GM19099 (cell line): ENCODE data around the gene CBLB.

Experiments
- POLR2A ChIP-seq: IDR thresholded peaks from 3 replicates; pipeline ENCODE4 v1.6.1; 2011; ENCODE audit warnings: low read depth; ENCODE audit not compliant: insufficient read length; ENCODE audit errors: extremely low read depth

Gene CBLB

GRCh38 chr3:105772635-105773034 lies 96.2 kb downstream of the CBLB start:
- no peak for TF ChIP-seq POLR2A

GRCh38 chr3:105771392-105771791 lies 97.4 kb downstream of the CBLB start:
- no peak for TF ChIP-seq POLR2A

GRCh38 chr3:105770410-105770809 lies 98.4 kb downstream of the CBLB start:
- no peak for TF ChIP-seq POLR2A

- TF ChIP-seq POLR2A: no peak
These were observed 101.0 kb downstream of the CBLB start for GRCh38 chr3:105767776-105768175.

- no peak for TF ChIP-seq POLR2A
These were observed 101.6 kb downstream of the CBLB start for GRCh38 chr3:105767216-105767615.

- no peak for TF ChIP-seq POLR2A
These were observed 103.5 kb downstream of the CBLB start for GRCh38 chr3:105765308-105765639.

GRCh38 chr3:105764378-105765307 lies 104.2 kb downstream of the CBLB start:
- TF ChIP-seq POLR2A: no peak

- TF ChIP-seq POLR2A: no peak
These were observed 105.2 kb downstream of the CBLB start for GRCh38 chr3:105763659-105764036.

GRCh38 chr3:105762749-105763658 lies 105.8 kb downstream of the CBLB start:
- no peak for TF ChIP-seq POLR2A

- TF ChIP-seq POLR2A: no peak
These were observed 109.3 kb downstream of the CBLB start for GRCh38 chr3:105759442-105760078.

GRCh38 chr3:105758451-105758850 lies 110.4 kb downstream of the CBLB start:
- no peak for TF ChIP-seq POLR2A

GRCh38 chr3:105755121-105755886 lies 113.5 kb downstream of the CBLB start:
- no peak for TF ChIP-seq POLR2A

- TF ChIP-seq POLR2A: no peak
These were observed 115.9 kb downstream of the CBLB start for GRCh38 chr3:105752791-105753415.

GRCh38 chr3:105747696-105748095 lies 121.1 kb downstream of the CBLB start:
- no peak for TF ChIP-seq POLR2A
